Natural killer cell treated with Interleukin-12 subunit alpha and Interleukin-12 subunit beta and Interleukin-15 and Interleukin-18, amount 100 ng/mL, for 72 hours (primary cell): ENCODE results near the gene CCND2. TPM values are rescaled to one million over a fixed set of nuclear protein-coding genes. Genes with fewer than 3 reads are reported as not detected.

Experiments used
- ATAC-seq, 2 donors: fragments of 150-1000 bp; cut with Tn5 transposase in 1 of 2; sonication (Bioruptor Pico), chemical (Tn5 transposase) in 1 of 2; 2 replicates each; pipeline ENCODE4 v1.10.0; 2021
- DNase-seq: peaks from one replicate; pipeline ENCODE4 v3.0.0; 2022; ENCODE audit warnings: low spot score
- H3K27ac Mint-ChIP-seq, 2 donors: 1 replicate in 1 of 2; 2 replicates in 1 of 2; pipeline ENCODE4 v1.8.0; 2022; ENCODE audit warnings: mixed read lengths in 2 of 2, mild to moderate bottlenecking in 1 of 2, moderate library complexity in 1 of 2
- H3K27me3 Mint-ChIP-seq, 2 donors: 1 replicate in 1 of 2; 2 replicates in 1 of 2; pipeline ENCODE4 v1.8.0; 2022; ENCODE audit warnings: mixed read lengths in 2 of 2
- H3K36me3 Mint-ChIP-seq: one replicate; pipeline ENCODE4 v1.8.0; 2022; ENCODE audit warnings: mixed read lengths
- H3K4me1 Mint-ChIP-seq, 2 donors: 1 replicate in 1 of 2; 2 replicates in 1 of 2; pipeline ENCODE4 v1.8.0; 2022; ENCODE audit warnings: low read depth in 2 of 2, mixed read lengths in 2 of 2, mild to moderate bottlenecking in 1 of 2
- H3K4me3 Mint-ChIP-seq: one replicate; pipeline ENCODE4 v1.8.0; 2022; ENCODE audit warnings: mixed read lengths
- H3K9me3 Mint-ChIP-seq: 2 replicates; pipeline ENCODE4 v1.8.0; 2022; ENCODE audit warnings: mixed read lengths
- total RNA-seq, 2 donors: library from RNA; stranded (reverse); gene quantifications; one replicate each; pipeline ENCODE4 v1.2.3, GENCODE V29; 2022

Gene CCND2
- total RNA-seq, 2 donors from 2014 or later: 942 to 1,190 TPM

- no peak for ATAC-seq
- peak overlapping the region; percentile 88 to 89 for H3K27ac Mint-ChIP-seq
- DNase-seq: no peak
- H3K4me1 Mint-ChIP-seq: peaks cover 66 to 76% of the 10 kb centered on the region in 2 donors
- no peaks in the 10 kb centered on the region for H3K27me3 Mint-ChIP-seq
- H3K36me3 Mint-ChIP-seq: peaks cover 64% of the 10 kb centered on the region
- peak overlapping the region; percentile 82 for H3K4me3 Mint-ChIP-seq
- no peaks in the 10 kb centered on the region for H3K9me3 Mint-ChIP-seq
Measured at GRCh38 chr12:4293966-4294505, 20.5 kb downstream of the CCND2 start.

GRCh38 chr12:4296751-4297150 lies 23.2 kb downstream of the CCND2 start:
- peak overlapping the region; percentile 26 to 43 for H3K27ac Mint-ChIP-seq
- ATAC-seq: no peak
- H3K36me3 Mint-ChIP-seq: peaks cover 69% of the 10 kb centered on the region
- H3K9me3 Mint-ChIP-seq: no peaks in the 10 kb centered on the region
- H3K4me1 Mint-ChIP-seq: peaks cover 54 to 66% of the 10 kb centered on the region in 2 donors
- DNase-seq: no peak
- no peak overlapping the region for H3K4me3 Mint-ChIP-seq
- H3K27me3 Mint-ChIP-seq: no peaks in the 10 kb centered on the region

GRCh38 chr12:4297617-4298016 lies 24.1 kb downstream of the CCND2 start:
- Mint-ChIP-seq H3K9me3 (no peaks in the 10 kb centered on the region), H3K36me3 (peaks cover 69% of the 10 kb centered on the region), H3K27me3 (no peaks in the 10 kb centered on the region), H3K4me3 (no peak overlapping the region), H3K4me1 (peaks cover 54 to 65% of the 10 kb centered on the region in 2 donors), H3K27ac (peak overlapping the region; percentile 58 to 65)
- DNase-seq (no peak), ATAC-seq (no peak)

- no peaks in the 10 kb centered on the region for H3K9me3 Mint-ChIP-seq
- ATAC-seq (no peak), DNase-seq (no peak)
- H3K36me3 Mint-ChIP-seq: peaks cover 65% of the 10 kb centered on the region
- H3K27me3 Mint-ChIP-seq: no peaks in the 10 kb centered on the region
- H3K27ac Mint-ChIP-seq: peak overlapping the region in 1 of 2 donors; percentile 54
- H3K4me3 Mint-ChIP-seq: no peak overlapping the region
- H3K4me1 Mint-ChIP-seq: peaks cover 41 to 64% of the 10 kb centered on the region in 2 donors
Measured at GRCh38 chr12:4300883-4301282, 27.3 kb downstream of the CCND2 start.

DNA sequence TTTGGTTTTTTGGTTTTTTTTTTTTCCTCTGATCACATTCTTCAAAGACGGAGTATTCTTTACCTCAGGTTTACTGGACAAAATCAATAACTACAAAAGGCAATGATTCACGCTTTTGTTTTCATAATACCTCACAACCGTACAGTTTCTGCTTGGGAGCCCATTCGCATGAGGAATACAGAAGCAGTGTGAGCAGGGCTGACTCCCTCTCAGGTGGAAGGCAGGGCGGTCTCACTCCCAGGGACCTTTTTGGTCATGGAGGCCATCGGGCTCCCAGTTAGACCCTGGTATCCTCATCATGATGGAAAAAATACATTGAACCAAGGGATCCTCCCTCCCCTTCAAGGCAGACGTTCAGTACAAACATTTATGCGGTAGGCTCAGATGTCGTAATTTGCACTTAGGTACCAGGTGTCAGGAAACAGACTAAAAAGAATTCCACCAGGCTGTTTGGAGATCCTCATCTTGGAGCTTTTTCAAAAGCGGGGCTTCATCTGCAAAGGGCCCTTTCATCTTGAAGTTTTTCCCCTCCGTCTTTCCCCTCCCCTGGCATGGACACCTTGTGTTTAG lies 28.5 kb downstream of the CCND2 start:
- Mint-ChIP-seq H3K27me3 (no peaks in the 10 kb centered on the region), H3K36me3 (peaks cover 64% of the 10 kb centered on the region), H3K9me3 (no peaks in the 10 kb centered on the region), H3K27ac (peak overlapping the region; percentile 9 to 83), H3K4me3 (no peak overlapping the region), H3K4me1 (peaks cover 46 to 56% of the 10 kb centered on the region in 2 donors)
- ATAC-seq (no peak), DNase-seq (no peak)

- no peaks in the 10 kb centered on the region for H3K27me3 Mint-ChIP-seq
- H3K36me3 Mint-ChIP-seq: peaks cover 65% of the 10 kb centered on the region
- no peak overlapping the region for H3K4me3 Mint-ChIP-seq
- H3K9me3 Mint-ChIP-seq: no peaks in the 10 kb centered on the region
- peaks cover 47 to 54% of the 10 kb centered on the region in 2 donors for H3K4me1 Mint-ChIP-seq
- DNase-seq (no peak), ATAC-seq (no peak)
- peak overlapping the region; percentile 9 to 83 for H3K27ac Mint-ChIP-seq
Measured at GRCh38 chr12:4302881-4303280, 29.3 kb downstream of the CCND2 start.

- H3K9me3 Mint-ChIP-seq: no peaks in the 10 kb centered on the region
- H3K36me3 Mint-ChIP-seq: peaks cover 57% of the 10 kb centered on the region
- no peak for ATAC-seq
- H3K4me3 Mint-ChIP-seq: no peak overlapping the region
- no peak for DNase-seq
- H3K27ac Mint-ChIP-seq: peak overlapping the region; percentile 9 to 83
- H3K27me3 Mint-ChIP-seq: no peaks in the 10 kb centered on the region
- H3K4me1 Mint-ChIP-seq: peaks cover 41 to 51% of the 10 kb centered on the region in 2 donors
Measured at GRCh38 chr12:4303750-4304149, 30.2 kb downstream of the CCND2 start.

GRCh38 chr12:4307593-4308333 lies 34.2 kb downstream of the CCND2 start:
- Mint-ChIP-seq H3K9me3 (no peaks in the 10 kb centered on the region), H3K4me3 (no peak overlapping the region), H3K27ac (peak overlapping the region in 1 of 2 donors; percentile 51), H3K27me3 (no peaks in the 10 kb centered on the region), H3K4me1 (peaks cover 17 to 37% of the 10 kb centered on the region in 2 donors), H3K36me3 (peaks cover 22% of the 10 kb centered on the region)
- no peak for DNase-seq
- ATAC-seq: peak in 1 of 2 donors; percentile 49

GRCh38 chr12:4308334-4308950 lies 34.9 kb downstream of the CCND2 start:
- ATAC-seq (no peak), DNase-seq (no peak)
- H3K4me3 Mint-ChIP-seq: no peak overlapping the region
- peaks cover 10 to 33% of the 10 kb centered on the region in 2 donors for H3K4me1 Mint-ChIP-seq
- H3K27me3 Mint-ChIP-seq: no peaks in the 10 kb centered on the region
- H3K9me3 Mint-ChIP-seq: no peaks in the 10 kb centered on the region
- H3K27ac Mint-ChIP-seq: peak overlapping the region in 1 of 2 donors; percentile 51
- peaks cover 18% of the 10 kb centered on the region for H3K36me3 Mint-ChIP-seq

DNA sequence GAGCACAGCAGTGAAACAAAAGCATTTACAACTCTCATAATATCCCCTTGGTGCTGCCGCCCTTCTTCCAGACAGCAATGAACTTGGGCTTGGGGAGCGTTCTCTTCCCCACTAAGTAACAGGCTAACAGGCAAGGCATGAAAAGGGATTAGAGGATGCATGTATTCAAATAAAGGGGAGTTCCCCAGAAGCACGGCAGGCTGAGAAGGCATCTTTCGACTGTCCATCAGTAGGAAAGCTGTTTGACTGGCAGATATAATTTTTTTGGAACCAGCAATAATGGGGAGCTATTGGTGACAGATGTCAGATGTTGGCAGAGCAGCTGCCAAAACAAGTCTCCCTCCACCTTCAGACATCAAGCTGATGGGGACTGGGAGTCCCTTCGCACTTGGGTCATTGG lies 38.2 kb downstream of the CCND2 start:
- Mint-ChIP-seq H3K4me3 (no peak overlapping the region), H3K27ac (no peak overlapping the region), H3K27me3 (no peaks in the 10 kb centered on the region), H3K9me3 (no peaks in the 10 kb centered on the region), H3K4me1 (peaks cover 5 to 14% of the 10 kb centered on the region in 2 donors), H3K36me3 (peaks cover 10% of the 10 kb centered on the region)
- no peak for ATAC-seq
- DNase-seq: no peak

DNA sequence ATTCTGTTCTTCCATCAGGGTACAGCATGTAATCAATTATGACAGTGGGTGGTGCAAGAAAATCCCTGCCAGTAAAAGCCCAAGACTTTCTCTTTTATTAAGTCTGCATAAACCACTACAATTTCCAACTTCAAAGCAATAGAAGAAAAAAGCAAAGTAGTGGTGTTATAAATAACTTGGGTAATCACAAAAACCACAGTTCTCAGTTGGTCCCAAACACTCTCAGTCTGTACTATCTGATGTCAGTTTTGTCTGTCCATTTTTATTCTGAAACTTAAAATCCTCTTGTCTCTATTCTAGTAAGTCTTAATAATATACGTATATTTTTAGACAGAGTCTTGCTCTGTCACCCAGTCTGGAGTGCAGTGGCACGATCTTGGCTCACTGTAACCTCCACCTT lies 38.7 kb downstream of the CCND2 start:
- Mint-ChIP-seq H3K9me3 (no peaks in the 10 kb centered on the region), H3K36me3 (peaks cover 5% of the 10 kb centered on the region), H3K27me3 (no peaks in the 10 kb centered on the region), H3K4me3 (no peak overlapping the region), H3K4me1 (peaks cover under 1 to 14% of the 10 kb centered on the region in 2 donors), H3K27ac (no peak overlapping the region)
- DNase-seq (no peak), ATAC-seq (no peak)

DNA sequence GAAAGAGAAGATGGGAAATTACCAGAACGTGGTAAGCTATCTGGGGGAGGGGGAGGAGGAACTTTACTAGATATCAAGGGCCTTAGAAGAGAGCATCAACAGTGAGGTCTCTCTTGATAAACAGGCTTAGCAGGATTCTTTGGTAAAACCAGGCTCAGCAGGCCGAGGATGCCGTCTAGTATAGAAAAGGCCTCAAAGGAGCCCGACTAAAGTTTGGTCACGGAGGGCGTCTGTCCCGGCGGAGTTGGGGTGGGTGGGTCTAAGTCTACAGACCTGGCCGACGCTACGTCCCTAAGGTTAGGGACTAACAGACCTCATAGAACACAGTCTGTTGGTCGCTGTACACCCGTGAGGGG lies 46.9 kb downstream of the CCND2 start:
- peaks cover 30 to 40% of the 10 kb centered on the region in 2 donors for H3K4me1 Mint-ChIP-seq
- H3K4me3 Mint-ChIP-seq: peak overlapping the region; percentile 94
- DNase-seq (no peak), ATAC-seq (peak; percentile 55 to 62)
- no peaks in the 10 kb centered on the region for H3K27me3 Mint-ChIP-seq
- peak overlapping the region; percentile 90 to 96 for H3K27ac Mint-ChIP-seq
- H3K36me3 Mint-ChIP-seq: no peaks in the 10 kb centered on the region
- H3K9me3 Mint-ChIP-seq: no peaks in the 10 kb centered on the region

- ATAC-seq (peak; percentile 100), DNase-seq (peak; percentile 96)
- Mint-ChIP-seq H3K4me1 (peaks cover 30 to 40% of the 10 kb centered on the region in 2 donors), H3K4me3 (peak within 1 kb of the TSS; percentile 94), H3K27me3 (no peaks in the 10 kb centered on the region), H3K36me3 (no peaks in the 10 kb centered on the region), H3K27ac (peak within 1 kb of the TSS; percentile 90 to 96), H3K9me3 (no peaks in the 10 kb centered on the region)
Measured at GRCh38 chr12:4320853-4321701, 47.5 kb downstream of the CCND2 start, which contains the start of gene TIGAR. Gene TIGAR, plus strand, starts transcription at chr12:4321213. Its CDS starts 59 bp downstream, at chr12:4321272.
